A673 (cell line): ENCODE measurements around the gene GCFC2. TPM values are rescaled to one million over a fixed set of nuclear protein-coding genes. Genes with fewer than 3 reads are reported as not detected.

ENCODE experiments used
- BruUV-seq: library from RNA; stranded (reverse); fragments of 400-500 nt; replicated peaks from 2 replicates; lab custom pipeline; 2021; lab: Mats Ljungman, UMichigan
- CTCF ChIA-PET: fragments of 300-600 bp; sonication (Branson Sonifier 250); formaldehyde crosslinking; loops from one replicate; lab custom pipeline; 2022; ENCODE audit warnings: antibody characterized with exemption; lab: Charles Lee
- POLR2A ChIA-PET: fragments of 300-600 bp; sonication (Branson Sonifier 250); formaldehyde crosslinking; loops from one replicate; lab custom pipeline; 2022; ENCODE audit warnings: antibody characterized with exemption; ENCODE audit not compliant: low non-redundant PET; lab: Charles Lee
- DNase-seq: peaks from one replicate; pipeline ENCODE4 v3.0.0-alpha.2; 2015; ENCODE audit warnings: low spot score
- H3K27ac ChIP-seq: fragments of 200-600 bp; sonication (generic); 2 replicates; pipeline ENCODE4 v1.5.1; 2016; ENCODE audit warnings: mixed run types, low read depth, mild to moderate bottlenecking, mixed read lengths, antibody characterized with exemption, low read length; ENCODE audit not compliant: poor library complexity, severe bottlenecking
- H3K27me3 ChIP-seq: fragments of 200-600 bp; sonication (generic); replicated peaks from 2 replicates; pipeline ENCODE4 v1.6.1; 2017; ENCODE audit warnings: mixed run types, low read depth, mild to moderate bottlenecking, mixed read lengths, antibody characterized with exemption, low read length; ENCODE audit not compliant: insufficient read depth, poor library complexity
- H3K36me3 ChIP-seq: fragments of 200-600 bp; sonication (generic); 2 replicates; pipeline ENCODE4 v1.6.1; 2016; ENCODE audit warnings: mixed run types, mild to moderate bottlenecking, mixed read lengths, antibody characterized with exemption, low read length; ENCODE audit not compliant: insufficient read depth, poor library complexity, severe bottlenecking
- H3K4me1 ChIP-seq: fragments of 200-600 bp; sonication (generic); 2 replicates; pipeline ENCODE4 v1.6.1; 2017; ENCODE audit warnings: mixed run types, mild to moderate bottlenecking, mixed read lengths, antibody characterized with exemption, low read length; ENCODE audit not compliant: insufficient read depth, poor library complexity, severe bottlenecking
- H3K4me3 ChIP-seq: fragments of 200-600 bp; sonication (generic); 2 replicates; pipeline ENCODE4 v1.5.1; 2016; ENCODE audit warnings: low read depth, mixed run types, mild to moderate bottlenecking, mixed read lengths, low read length; ENCODE audit not compliant: poor library complexity, severe bottlenecking
- H3K9me3 ChIP-seq: fragments of 200-600 bp; sonication (generic); 2 replicates; pipeline ENCODE4 v1.6.1; 2016; ENCODE audit warnings: mixed run types, low read depth, mild to moderate bottlenecking, mixed read lengths, antibody characterized with exemption, low read length; ENCODE audit not compliant: poor library complexity, severe bottlenecking
- EZH2 ChIP-seq: fragments of 200-600 bp; sonication (generic); IDR thresholded peaks from 2 replicates; pipeline ENCODE4 v1.6.1; 2017; ENCODE audit warnings: borderline replicate concordance, low read depth, mild to moderate bottlenecking, mixed read lengths, antibody characterized with exemption, low read length; ENCODE audit not compliant: poor library complexity, severe bottlenecking
- intact Hi-C: fragments of 100-400 bp; cut with micrococcal nuclease; formaldehyde crosslinking; loops from one replicate; pipeline ENCODE4 v1.10.0; 2022; ENCODE audit not compliant: unreplicated experiment
- total RNA-seq: library from RNA; stranded (reverse); gene quantifications from 2 replicates; pipeline ENCODE4 v1.2.3, GENCODE V29; 2021
- TF ChIP-seq, protein P1 (sequence below): fragments of 300-800, 200-600 bp; sonication (generic); conservative IDR thresholded peaks from 2 replicates; pipeline ENCODE4 v1.5.1; 2017; ENCODE audit warnings: low read depth, mild to moderate bottlenecking, antibody characterized with exemption, low read length, moderate library complexity, mixed read lengths

The GCFC2 gene
- total RNA-seq, 1 experiment from 2014 or later: 42.2 TPM

DNA sequence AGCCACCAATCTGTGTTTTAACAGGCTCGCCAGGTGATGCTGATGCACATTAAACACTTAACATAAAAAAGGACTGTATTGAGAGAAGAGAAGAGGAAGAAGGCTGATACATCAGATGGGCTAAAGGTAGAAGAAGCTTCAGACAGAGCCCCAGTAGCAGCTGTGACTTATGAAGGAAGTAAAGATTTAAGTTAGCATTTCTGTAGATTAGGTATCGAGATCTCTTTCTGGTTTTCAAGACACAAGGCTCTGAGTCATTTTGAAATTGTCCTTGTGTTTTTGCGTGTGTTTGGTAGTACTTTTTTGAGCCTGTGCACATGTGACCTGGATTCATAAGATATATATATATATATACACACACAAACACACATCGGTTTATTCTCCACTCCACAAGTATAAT lies 40.6 kb upstream of the GCFC2 start:
- Histone ChIP-seq H3K4me3 (no peak overlapping the region), H3K27ac (no peak overlapping the region), H3K36me3 (no peaks in the 10 kb centered on the region), H3K4me1 (no peaks in the 10 kb centered on the region), H3K27me3 (no peaks in the 10 kb centered on the region), H3K9me3 (no peaks in the 10 kb centered on the region)
- no peak for DNase-seq
- CTCF ChIA-PET: no interaction called here
- BruUV-seq: no TSS peak
- TF ChIP-seq EZH2: no peak
- TF ChIP-seq, protein P1, sequence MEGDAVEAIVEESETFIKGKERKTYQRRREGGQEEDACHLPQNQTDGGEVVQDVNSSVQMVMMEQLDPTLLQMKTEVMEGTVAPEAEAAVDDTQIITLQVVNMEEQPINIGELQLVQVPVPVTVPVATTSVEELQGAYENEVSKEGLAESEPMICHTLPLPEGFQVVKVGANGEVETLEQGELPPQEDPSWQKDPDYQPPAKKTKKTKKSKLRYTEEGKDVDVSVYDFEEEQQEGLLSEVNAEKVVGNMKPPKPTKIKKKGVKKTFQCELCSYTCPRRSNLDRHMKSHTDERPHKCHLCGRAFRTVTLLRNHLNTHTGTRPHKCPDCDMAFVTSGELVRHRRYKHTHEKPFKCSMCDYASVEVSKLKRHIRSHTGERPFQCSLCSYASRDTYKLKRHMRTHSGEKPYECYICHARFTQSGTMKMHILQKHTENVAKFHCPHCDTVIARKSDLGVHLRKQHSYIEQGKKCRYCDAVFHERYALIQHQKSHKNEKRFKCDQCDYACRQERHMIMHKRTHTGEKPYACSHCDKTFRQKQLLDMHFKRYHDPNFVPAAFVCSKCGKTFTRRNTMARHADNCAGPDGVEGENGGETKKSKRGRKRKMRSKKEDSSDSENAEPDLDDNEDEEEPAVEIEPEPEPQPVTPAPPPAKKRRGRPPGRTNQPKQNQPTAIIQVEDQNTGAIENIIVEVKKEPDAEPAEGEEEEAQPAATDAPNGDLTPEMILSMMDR: no peak
- intact Hi-C loops: no loop called here
- POLR2A ChIA-PET: no interaction called here

DNA sequence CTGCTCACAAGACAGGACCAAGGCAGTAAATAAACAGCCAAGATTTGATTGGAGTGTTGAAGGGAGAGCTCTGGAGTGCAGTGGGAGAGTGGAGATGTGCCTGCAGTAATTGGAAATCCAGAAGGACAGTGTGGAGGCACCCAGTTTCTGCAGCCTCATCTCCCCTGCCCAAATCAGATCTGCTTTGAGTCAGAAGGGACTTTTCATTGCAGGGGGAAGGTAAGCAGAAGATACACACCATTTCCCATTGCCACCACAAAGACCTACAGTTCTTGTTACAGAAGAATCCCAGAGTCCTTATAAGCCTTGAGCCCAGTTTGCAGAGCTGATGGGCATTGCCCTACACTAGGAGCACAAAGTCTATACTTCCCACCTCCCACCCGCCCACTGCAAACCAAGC lies 27.2 kb upstream of the GCFC2 start:
- H3K27me3 ChIP-seq: no peaks in the 10 kb centered on the region
- intact Hi-C loops: no loop called here
- peaks cover under 1% of the 10 kb centered on the region for H3K9me3 ChIP-seq
- no peaks in the 10 kb centered on the region for H3K4me1 ChIP-seq
- no peak for DNase-seq
- TF ChIP-seq, protein P1: no peak
- no peak for TF ChIP-seq EZH2
- H3K4me3 ChIP-seq: no peak overlapping the region
- BruUV-seq: no TSS peak
- ChIA-PET CTCF (no interaction called here), POLR2A (no interaction called here)
- H3K36me3 ChIP-seq: no peaks in the 10 kb centered on the region
- no peak overlapping the region for H3K27ac ChIP-seq

DNA sequence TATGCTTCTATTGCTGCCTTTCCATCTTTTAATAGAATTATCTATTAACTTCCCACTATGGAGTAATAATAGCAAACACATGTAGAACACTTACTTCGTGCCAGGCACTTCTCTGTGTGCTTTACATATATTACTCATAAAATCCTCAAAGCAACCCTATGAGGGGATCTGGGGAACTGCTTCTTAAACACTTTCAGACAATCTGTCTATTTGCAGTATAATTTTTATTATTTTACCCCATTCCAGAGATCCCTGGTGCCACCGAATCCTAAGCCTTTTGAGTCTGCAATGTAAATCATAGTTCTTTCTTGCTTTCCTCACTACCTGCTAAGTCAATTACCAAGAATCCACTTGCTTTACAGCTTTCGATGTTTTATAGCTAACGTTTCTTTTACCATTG lies 25.6 kb upstream of the GCFC2 start:
- Histone ChIP-seq H3K4me3 (no peak overlapping the region), H3K27ac (no peak overlapping the region), H3K9me3 (no peaks in the 10 kb centered on the region), H3K36me3 (no peaks in the 10 kb centered on the region), H3K27me3 (no peaks in the 10 kb centered on the region), H3K4me1 (no peaks in the 10 kb centered on the region)
- intact Hi-C loops: no loop called here
- no peak for TF ChIP-seq EZH2
- TF ChIP-seq, protein P1: no peak
- BruUV-seq: no TSS peak
- CTCF ChIA-PET: no interaction called here
- POLR2A ChIA-PET: no interaction called here
- no peak for DNase-seq
